CD4-positive, CD25-positive, alpha-beta regulatory T cell (primary cell): ENCODE data around the gene CAMTA1. TPM values are rescaled to one million over a fixed set of nuclear protein-coding genes. Genes with fewer than 3 reads are reported as not detected.
A peak's percentile ranks its signal among the peaks of the same experiment; 100 is the strongest.

Source experiments
- ATAC-seq, 2 donors: fragments of 150-1000 bp; cut with Tn5 transposase; one replicate each; pipeline ENCODE4 v1.10.0; 2021; ENCODE audit warnings: low read depth in 2 of 2, moderate number of reproducible peaks in 2 of 2, moderate library complexity in 1 of 2
- DNase-seq, 3 donors: peaks; one replicate each; pipeline versions ENCODE4 v3.0.0 to v3.0.0-alpha.2; 2012 to 2022; ENCODE audit warnings: mixed read lengths in 1 of 3
- H3K27ac ChIP-seq: one replicate; pipeline ENCODE4 v1.7.0; 2013; ENCODE audit warnings: mild to moderate bottlenecking, low read length; ENCODE audit not compliant: insufficient read depth, poor library complexity, severe bottlenecking
- H3K27me3 ChIP-seq: one replicate; pipeline ENCODE4 v1.7.0; 2013; ENCODE audit warnings: low read length; ENCODE audit not compliant: control insufficient read depth, insufficient read depth
- H3K36me3 ChIP-seq: one replicate; pipeline ENCODE4 v1.7.0; 2013; ENCODE audit warnings: mild to moderate bottlenecking, low read length, moderate library complexity; ENCODE audit not compliant: control insufficient read depth, insufficient read depth
- H3K4me1 ChIP-seq: 2 replicates; pipeline ENCODE4 v1.7.0; 2013; ENCODE audit warnings: mild to moderate bottlenecking, low read length; ENCODE audit not compliant: insufficient read depth, control insufficient read depth, poor library complexity, severe bottlenecking
- H3K4me3 ChIP-seq: one replicate; pipeline ENCODE4 v1.7.0; 2013; ENCODE audit warnings: low read depth, mild to moderate bottlenecking, low read length, moderate library complexity
- H3K9me3 ChIP-seq, 2 experiments: 1 replicate in 1 of 2; 2 replicates in 1 of 2; pipeline ENCODE4 v1.7.0; 2013; ENCODE audit warnings: low read length in 2 of 2, mild to moderate bottlenecking in 1 of 2, moderate library complexity in 1 of 2; ENCODE audit not compliant: control insufficient read depth in 2 of 2
- H3K27ac Mint-ChIP-seq, 3 donors: one replicate each; pipeline ENCODE4 v1.8.0; 2020 to 2022; ENCODE audit warnings: mild to moderate bottlenecking in 3 of 3, mixed read lengths in 3 of 3, moderate library complexity in 2 of 3
- H3K27me3 Mint-ChIP-seq: one replicate; pipeline ENCODE4 v1.8.0; 2022; ENCODE audit warnings: mild to moderate bottlenecking, mixed read lengths
- H3K36me3 Mint-ChIP-seq: one replicate; pipeline ENCODE4 v1.8.0; 2020; ENCODE audit warnings: mixed read lengths
- H3K4me1 Mint-ChIP-seq, 4 donors: one replicate each; pipeline ENCODE4 v1.8.0; 2020 to 2022; ENCODE audit warnings: mixed read lengths in 4 of 4, mild to moderate bottlenecking in 1 of 4
- H3K4me3 Mint-ChIP-seq, 4 donors: one replicate each; pipeline ENCODE4 v1.8.0; 2020 to 2022; ENCODE audit warnings: mild to moderate bottlenecking in 4 of 4, mixed read lengths in 4 of 4, moderate library complexity in 3 of 4
- H3K9me3 Mint-ChIP-seq, 7 donors: one replicate each; pipeline ENCODE4 v1.8.0; 2020 to 2022; ENCODE audit warnings: mixed read lengths in 7 of 7, mild to moderate bottlenecking in 3 of 7, moderate library complexity in 2 of 7
- polyA plus RNA-seq, 4 donors: library from polyadenylated mRNA; unstranded; fragments of 300-500 nt; fragmentation: Illumina TruSeq; gene quantifications; one replicate each; pipeline ENCODE4 v1.2.3, GENCODE V29; 2021
- total RNA-seq: library from RNA; stranded (reverse); gene quantifications from one replicate; pipeline ENCODE4 v1.2.3, GENCODE V29; 2022

Gene CAMTA1
- total and polyA plus RNA-seq, 5 donors from 2014 or later = 48.8 to 112 (median 80.0) TPM

- Mint-ChIP-seq H3K9me3 (no peaks in the 10 kb centered on the region), H3K4me3 (no peak overlapping the region), H3K36me3 (peaks cover 7% of the 10 kb centered on the region), H3K27ac (no peak overlapping the region), H3K4me1 (peaks cover 23 to 66% (median 54%) of the 10 kb centered on the region in 4 donors), H3K27me3 (no peaks in the 10 kb centered on the region)
- H3K27ac ChIP-seq = no peak overlapping the region
- peaks cover 30% of the 10 kb centered on the region for H3K4me1 ChIP-seq
- H3K4me3 ChIP-seq = no peak overlapping the region
- H3K27me3 ChIP-seq = no peaks in the 10 kb centered on the region
- H3K9me3 ChIP-seq = no peaks in the 10 kb centered on the region
- no peaks in the 10 kb centered on the region for H3K36me3 ChIP-seq
- DNase-seq = no peak
- no peak for ATAC-seq
Observed at GRCh38 chr1:6815726-6816125, 30.5 kb downstream of the CAMTA1 start.

DNA sequence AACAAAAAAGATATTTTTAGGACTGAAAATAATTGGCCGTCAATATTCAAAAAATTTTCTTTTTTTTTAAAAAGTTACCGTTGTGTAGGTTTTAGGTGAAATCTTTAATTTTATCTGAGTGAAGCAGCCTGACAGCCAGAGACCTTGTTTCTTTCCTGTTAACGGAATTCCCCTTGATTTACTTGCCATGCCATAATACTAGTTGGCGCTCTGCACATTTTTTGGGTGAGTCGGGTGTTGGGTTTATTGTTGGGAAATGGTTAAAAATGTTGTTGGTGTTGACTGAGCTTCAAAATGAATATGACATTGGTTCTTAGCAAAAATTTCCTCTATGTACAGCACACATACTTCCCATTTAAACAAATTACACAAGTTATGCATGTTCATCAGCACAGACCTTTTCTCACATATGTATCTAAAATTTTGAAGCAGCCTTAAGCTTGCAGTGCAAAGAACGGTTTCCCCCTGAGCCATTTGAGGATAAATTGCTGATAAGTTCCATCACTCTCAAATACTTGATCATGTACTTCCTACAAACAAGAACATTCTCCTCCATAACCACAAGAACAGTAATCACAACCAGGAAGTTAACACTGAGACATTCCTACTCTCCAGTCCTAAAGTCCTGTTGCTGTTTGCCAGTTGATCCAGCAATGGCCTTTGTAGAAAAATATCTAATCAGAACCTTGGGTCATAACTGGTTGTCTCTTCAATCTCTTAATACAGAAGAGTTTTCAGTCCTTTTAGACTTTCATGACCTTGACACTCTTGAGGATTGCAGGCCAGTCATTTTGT lies 34.2 kb downstream of the CAMTA1 start:
- Histone ChIP-seq H3K36me3 (no peaks in the 10 kb centered on the region), H3K27ac (no peak overlapping the region), H3K4me1 (peaks cover 44% of the 10 kb centered on the region), H3K27me3 (no peaks in the 10 kb centered on the region), H3K4me3 (no peak overlapping the region), H3K9me3 (no peaks in the 10 kb centered on the region)
- Mint-ChIP-seq H3K36me3 (peaks cover 4% of the 10 kb centered on the region), H3K27ac (peak overlapping the region in 1 of 3 donors; percentile 7), H3K4me3 (no peak overlapping the region), H3K9me3 (no peaks in the 10 kb centered on the region), H3K27me3 (no peaks in the 10 kb centered on the region), H3K4me1 (peaks cover 34 to 77% (median 62%) of the 10 kb centered on the region in 4 donors)
- DNase-seq = no peak
- ATAC-seq = no peak

DNA sequence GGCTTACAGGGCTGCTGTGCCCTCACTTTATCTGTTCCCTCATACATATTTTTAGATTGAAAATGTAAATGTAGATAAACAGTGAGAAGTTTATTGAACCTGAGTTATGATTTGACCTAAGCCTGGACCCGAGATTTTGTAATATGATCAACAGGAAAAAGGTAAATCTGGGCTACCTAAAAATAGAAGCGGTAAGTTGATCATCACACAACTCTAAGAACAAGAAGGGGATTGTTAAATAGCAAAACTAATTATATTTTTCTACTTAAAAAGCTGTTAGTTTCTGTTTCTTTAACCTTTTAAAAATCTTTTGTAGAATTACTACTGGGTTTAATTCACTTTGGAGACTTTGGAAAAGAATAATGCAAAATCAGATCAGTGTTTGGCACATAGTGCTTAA lies 35.6 kb downstream of the CAMTA1 start:
- peaks cover 39% of the 10 kb centered on the region for H3K4me1 ChIP-seq
- no peaks in the 10 kb centered on the region for H3K27me3 Mint-ChIP-seq
- H3K27ac Mint-ChIP-seq = peak overlapping the region in 2 of 3 donors; percentile 15 to 84
- DNase-seq = no peak
- ATAC-seq = no peak
- H3K9me3 Mint-ChIP-seq = no peaks in the 10 kb centered on the region
- no peaks in the 10 kb centered on the region for H3K27me3 ChIP-seq
- H3K36me3 Mint-ChIP-seq = peaks cover 5% of the 10 kb centered on the region
- H3K9me3 ChIP-seq = no peaks in the 10 kb centered on the region
- no peak overlapping the region for H3K27ac ChIP-seq
- H3K4me1 Mint-ChIP-seq = peaks cover 34 to 73% (median 58%) of the 10 kb centered on the region in 4 donors
- H3K36me3 ChIP-seq = peaks cover 2% of the 10 kb centered on the region
- H3K4me3 ChIP-seq = peak overlapping the region; percentile 47
- H3K4me3 Mint-ChIP-seq = peak overlapping the region in 2 of 4 donors; percentile 52 to 53

DNA sequence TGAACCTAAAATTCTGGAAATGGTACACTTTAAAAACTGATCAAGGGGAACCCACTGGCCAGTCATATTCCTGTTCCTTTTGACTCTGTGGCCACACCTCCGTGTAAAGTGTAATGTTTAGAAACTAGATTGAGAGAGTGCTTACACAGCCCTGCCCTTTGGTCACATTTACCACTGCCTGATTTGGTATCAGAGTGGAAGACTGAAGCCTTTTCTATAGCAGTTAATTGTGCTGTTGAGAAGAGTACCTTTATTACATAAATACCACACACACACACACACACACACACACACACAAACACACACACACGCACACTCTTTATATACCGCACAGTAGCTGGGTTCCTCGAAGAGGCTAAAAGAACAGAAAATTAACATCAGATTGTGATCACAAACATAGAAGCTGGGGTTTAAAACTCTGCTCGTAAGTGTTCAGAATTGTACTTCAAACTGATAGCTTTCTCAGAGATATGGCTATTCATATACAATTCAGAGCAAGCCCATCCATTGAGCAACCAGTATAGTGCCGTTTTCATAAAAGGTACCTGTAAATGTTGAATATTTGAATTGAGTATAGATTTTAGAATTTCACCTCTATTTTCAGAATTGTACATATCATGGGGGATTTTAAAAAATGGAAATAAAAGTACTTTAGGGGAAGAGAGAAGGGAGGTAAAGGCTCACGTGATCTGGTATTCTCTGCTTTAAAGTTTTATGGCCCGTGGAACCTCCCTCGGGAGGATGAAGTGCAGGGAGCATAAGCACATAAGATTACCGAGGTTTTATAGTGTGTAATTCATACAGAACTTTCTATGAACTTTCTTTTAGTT lies 37.5 kb downstream of the CAMTA1 start:
- Histone ChIP-seq H3K4me1 (peaks cover 39% of the 10 kb centered on the region), H3K27ac (no peak overlapping the region), H3K36me3 (peaks cover 10% of the 10 kb centered on the region), H3K4me3 (no peak overlapping the region), H3K9me3 (no peaks in the 10 kb centered on the region), H3K27me3 (no peaks in the 10 kb centered on the region)
- no peak for DNase-seq
- no peak overlapping the region for H3K4me3 Mint-ChIP-seq
- H3K27ac Mint-ChIP-seq = peak overlapping the region in 1 of 3 donors; percentile 6
- no peaks in the 10 kb centered on the region for H3K27me3 Mint-ChIP-seq
- H3K9me3 Mint-ChIP-seq = no peaks in the 10 kb centered on the region
- ATAC-seq = no peak
- H3K36me3 Mint-ChIP-seq = peaks cover 13% of the 10 kb centered on the region
- H3K4me1 Mint-ChIP-seq = peaks cover 31 to 63% (median 53%) of the 10 kb centered on the region in 4 donors

- Mint-ChIP-seq H3K27me3 (no peaks in the 10 kb centered on the region), H3K9me3 (no peaks in the 10 kb centered on the region), H3K27ac (peak overlapping the region; percentile 6 to 70 (median 20)), H3K4me1 (peaks cover 29 to 57% (median 48%) of the 10 kb centered on the region in 4 donors), H3K36me3 (peaks cover 12% of the 10 kb centered on the region), H3K4me3 (no peak overlapping the region)
- peaks cover 10% of the 10 kb centered on the region for H3K36me3 ChIP-seq
- H3K4me1 ChIP-seq = peaks cover 33% of the 10 kb centered on the region
- H3K27me3 ChIP-seq = no peaks in the 10 kb centered on the region
- DNase-seq (no peak), ATAC-seq (no peak)
- H3K27ac ChIP-seq = no peak overlapping the region
- no peak overlapping the region for H3K4me3 ChIP-seq
- no peaks in the 10 kb centered on the region for H3K9me3 ChIP-seq
Observed at GRCh38 chr1:6823793-6824192, 38.5 kb downstream of the CAMTA1 start.

DNA sequence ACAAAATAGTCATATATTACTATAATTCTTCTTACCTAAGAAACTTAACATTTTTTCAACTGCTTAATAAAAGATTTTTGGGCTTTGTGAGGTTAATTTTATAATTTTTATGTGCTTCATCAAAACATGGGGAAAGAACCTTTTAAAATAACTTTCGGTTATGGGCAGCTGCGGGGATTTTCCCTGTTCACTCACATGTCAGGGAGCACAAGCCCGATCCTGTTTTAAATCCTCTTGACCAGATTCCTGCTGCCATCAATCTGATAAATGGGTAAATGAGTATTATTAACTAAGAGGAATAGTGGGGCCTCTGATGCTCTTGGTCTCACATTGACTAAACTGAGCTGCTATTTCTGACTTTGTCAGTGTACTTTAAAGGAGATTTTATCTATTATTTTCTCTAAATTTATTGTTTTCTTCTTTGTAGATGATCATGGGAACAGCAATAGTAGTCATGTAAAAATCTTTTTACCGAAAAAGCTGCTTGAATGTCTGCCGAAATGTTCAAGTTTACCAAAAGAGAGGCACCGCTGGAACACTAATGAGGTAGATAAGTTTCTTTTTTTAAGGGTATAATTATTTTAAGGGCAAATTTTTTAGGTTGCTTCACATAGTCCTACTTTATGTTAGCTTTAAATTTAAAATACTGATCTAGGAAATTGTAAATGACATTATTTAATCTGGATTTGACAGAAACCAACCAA lies 39.6 kb downstream of the CAMTA1 start:
- no peaks in the 10 kb centered on the region for H3K9me3 Mint-ChIP-seq
- H3K4me1 Mint-ChIP-seq = peaks cover 24 to 54% (median 43%) of the 10 kb centered on the region in 4 donors
- peaks cover 19% of the 10 kb centered on the region for H3K36me3 Mint-ChIP-seq
- H3K4me3 Mint-ChIP-seq = no peak overlapping the region
- no peaks in the 10 kb centered on the region for H3K9me3 ChIP-seq
- H3K4me3 ChIP-seq = no peak overlapping the region
- H3K36me3 ChIP-seq = peaks cover 15% of the 10 kb centered on the region
- ATAC-seq (no peak), DNase-seq (no peak)
- no peak overlapping the region for H3K27ac Mint-ChIP-seq
- H3K27me3 ChIP-seq = no peaks in the 10 kb centered on the region
- no peaks in the 10 kb centered on the region for H3K27me3 Mint-ChIP-seq
- peaks cover 23% of the 10 kb centered on the region for H3K4me1 ChIP-seq
- H3K27ac ChIP-seq = no peak overlapping the region

DNA sequence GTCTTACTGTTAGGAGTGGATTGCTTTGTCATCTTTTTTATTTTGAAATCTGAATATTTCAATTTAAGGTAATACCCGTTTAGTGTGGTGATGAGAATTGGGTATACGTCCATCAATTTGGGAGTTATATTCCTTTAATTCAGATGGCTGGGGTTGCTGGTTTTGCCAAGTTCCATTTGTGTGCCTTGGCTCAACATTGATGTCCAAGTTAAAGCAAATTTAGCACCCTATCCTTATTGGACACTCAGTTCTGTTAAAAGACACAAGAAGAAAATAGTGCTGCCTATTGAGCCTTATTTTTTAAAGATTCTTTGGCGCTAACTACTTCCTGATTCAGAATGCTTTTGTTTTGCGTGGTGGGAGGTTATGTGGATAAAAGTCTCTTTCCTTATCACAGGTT lies 40.6 kb downstream of the CAMTA1 start:
- Histone ChIP-seq H3K4me3 (no peak overlapping the region), H3K27ac (no peak overlapping the region), H3K27me3 (no peaks in the 10 kb centered on the region), H3K4me1 (peaks cover 13% of the 10 kb centered on the region), H3K9me3 (no peaks in the 10 kb centered on the region), H3K36me3 (peaks cover 15% of the 10 kb centered on the region)
- Mint-ChIP-seq H3K4me3 (no peak overlapping the region), H3K4me1 (peaks cover 14 to 44% (median 33%) of the 10 kb centered on the region in 4 donors), H3K9me3 (no peaks in the 10 kb centered on the region), H3K27me3 (no peaks in the 10 kb centered on the region), H3K27ac (no peak overlapping the region), H3K36me3 (peaks cover 22% of the 10 kb centered on the region)
- ATAC-seq (no peak), DNase-seq (no peak)
